Stimulated activated naive CD8-positive, alpha-beta T cell treated with anti-CD3 and anti-CD28 coated beads, Interleukin-15, amount 100 ng/mL, for 72 hours (primary cell): ENCODE results near the gene PDLIM1.
"Not testable (repeated sequence)": the region's sequence is repeated elsewhere in the genome, so short reads cannot be mapped to it uniquely, and the experiment has no call there.

Experiments used
- ATAC-seq: fragments of 150-1000 bp; cut with Tn5 transposase; 2 replicates; pipeline ENCODE4 v1.10.0; 2021; ENCODE audit warnings: mild to moderate bottlenecking, moderate library complexity
- DNase-seq, 2 donors: peaks; one replicate each; pipeline ENCODE4 v3.0.0; 2021 to 2022
- H3K27ac Mint-ChIP-seq, 2 donors: one replicate each; pipeline ENCODE4 v1.8.0; 2022; ENCODE audit warnings: mild to moderate bottlenecking in 2 of 2, mixed read lengths in 2 of 2, moderate library complexity in 2 of 2
- H3K27me3 Mint-ChIP-seq: one replicate; pipeline ENCODE4 v1.8.0; 2022; ENCODE audit warnings: mixed read lengths
- H3K4me1 Mint-ChIP-seq: one replicate; pipeline ENCODE4 v1.8.0; 2022; ENCODE audit warnings: mild to moderate bottlenecking, mixed read lengths
- H3K4me3 Mint-ChIP-seq, 2 donors: one replicate each; pipeline ENCODE4 v1.8.0; 2022; ENCODE audit warnings: mild to moderate bottlenecking in 2 of 2, mixed read lengths in 2 of 2, moderate library complexity in 1 of 2
- H3K9me3 Mint-ChIP-seq, 2 donors: one replicate each; pipeline ENCODE4 v1.8.0; 2022; ENCODE audit warnings: mixed read lengths in 2 of 2

Gene PDLIM1

GRCh38 chr10:95202865-95203264 is 87.9 kb downstream of the PDLIM1 start:
- not testable (repeated sequence) for H3K27me3 Mint-ChIP-seq, H3K4me3 Mint-ChIP-seq, H3K27ac Mint-ChIP-seq, DNase-seq, H3K4me1 Mint-ChIP-seq, ATAC-seq, H3K9me3 Mint-ChIP-seq

- ATAC-seq = no peak
- H3K4me1 Mint-ChIP-seq = no peaks in the 10 kb centered on the region
- DNase-seq = no peak
- H3K27me3 Mint-ChIP-seq = no peaks in the 10 kb centered on the region
- H3K4me3 Mint-ChIP-seq = no peak overlapping the region
- H3K9me3 Mint-ChIP-seq = peaks cover 0 to 3% of the 10 kb centered on the region in 2 donors
- no peak overlapping the region for H3K27ac Mint-ChIP-seq
Measured at GRCh38 chr10:95201736-95202135, 89.1 kb downstream of the PDLIM1 start.

- ATAC-seq (no peak), DNase-seq (no peak)
- H3K4me3 Mint-ChIP-seq = no peak overlapping the region
- no peaks in the 10 kb centered on the region for H3K4me1 Mint-ChIP-seq
- H3K27me3 Mint-ChIP-seq = no peaks in the 10 kb centered on the region
- no peak overlapping the region for H3K27ac Mint-ChIP-seq
- H3K9me3 Mint-ChIP-seq = peaks cover 0 to 3% of the 10 kb centered on the region in 2 donors
Measured at GRCh38 chr10:95196046-95196445, 94.8 kb downstream of the PDLIM1 start.

- DNase-seq = no peak
- Mint-ChIP-seq H3K9me3 (no peaks in the 10 kb centered on the region), H3K27me3 (no peaks in the 10 kb centered on the region), H3K4me1 (no peaks in the 10 kb centered on the region), H3K4me3 (no peak within 1 kb of the TSS), H3K27ac (no peak within 1 kb of the TSS)
- no peak for ATAC-seq
Measured at GRCh38 chr10:95193944-95194343, 96.9 kb downstream of the PDLIM1 start, which contains the start of gene ACSM6. ACSM6 (plus strand) TSS chr10:95194238; CDS start chr10:95194486, 248 bp downstream.

- no peak overlapping the region for H3K4me3 Mint-ChIP-seq
- no peak for ATAC-seq
- no peak overlapping the region for H3K27ac Mint-ChIP-seq
- H3K9me3 Mint-ChIP-seq = no peaks in the 10 kb centered on the region
- H3K27me3 Mint-ChIP-seq = peaks cover 17% of the 10 kb centered on the region
- no peak for DNase-seq
- H3K4me1 Mint-ChIP-seq = peaks cover 15% of the 10 kb centered on the region
Measured at GRCh38 chr10:95188593-95188992, 102.2 kb downstream of the PDLIM1 start.

- H3K4me1 Mint-ChIP-seq = peaks cover 15% of the 10 kb centered on the region
- no peaks in the 10 kb centered on the region for H3K9me3 Mint-ChIP-seq
- no peak for ATAC-seq
- H3K4me3 Mint-ChIP-seq = no peak overlapping the region
- H3K27ac Mint-ChIP-seq = no peak overlapping the region
- H3K27me3 Mint-ChIP-seq = peaks cover 17% of the 10 kb centered on the region
- no peak for DNase-seq
Measured at GRCh38 chr10:95187617-95188016, 103.2 kb downstream of the PDLIM1 start.
